Upper lobe of right lung (tissue), 1 donor: ENCODE measurements around the gene ZNF385A. TPM values are rescaled to one million over a fixed set of nuclear protein-coding genes. Genes with fewer than 3 reads are reported as not detected.

Experiments
- ATAC-seq: fragments of 200-7000 bp; cut with Tn5 transposase; one replicate; pipeline ENCODE4 v1.9.1; 2020; ENCODE audit warnings: mild to moderate bottlenecking, moderate library complexity
- DNase-seq: peaks from one replicate; pipeline ENCODE4 v3.0.0-alpha.2; 2020
- H3K27ac ChIP-seq: fragments of 200-600 bp; one replicate; pipeline ENCODE4 v1.8.0; 2022
- H3K27me3 ChIP-seq: fragments of 200-600 bp; one replicate; pipeline ENCODE4 v1.8.0; 2022; ENCODE audit warnings: mild to moderate bottlenecking
- H3K36me3 ChIP-seq: fragments of 200-600 bp; one replicate; pipeline ENCODE4 v1.8.0; 2022
- H3K4me1 ChIP-seq: fragments of 200-600 bp; one replicate; pipeline ENCODE4 v1.8.0; 2022
- H3K4me3 ChIP-seq: fragments of 200-600 bp; one replicate; pipeline ENCODE4 v1.8.0; 2022; ENCODE audit warnings: mild to moderate bottlenecking
- H3K9me3 ChIP-seq: fragments of 200-600 bp; one replicate; pipeline ENCODE4 v1.8.0; 2022
- intact Hi-C: fragments of 100-400 bp; cut with DNase I; formaldehyde crosslinking; loops from one replicate; pipeline ENCODE4 v1.11.0; 2022
- total RNA-seq: library from RNA; stranded (reverse); fragmentation: NEBNext Ultra II Directional; extraction: Animal tissue kit (Norgen Biotek cat#: 25700); gene quantifications from one replicate; pipeline ENCODE4 v1.2.1, GENCODE V29; 2021
- TF ChIP-seq, protein P1 (sequence below): fragments of 200-600 bp; IDR thresholded peaks from one replicate; pipeline ENCODE4 v1.8.0; 2022; ENCODE audit warnings: antibody characterized with exemption
- donor health status: DM: no; HTN: yes; CAD: no; lungs with severe emphysema.

Gene ZNF385A
- total RNA-seq, 1 donor from 2014 or later = 26.6 TPM

DNA sequence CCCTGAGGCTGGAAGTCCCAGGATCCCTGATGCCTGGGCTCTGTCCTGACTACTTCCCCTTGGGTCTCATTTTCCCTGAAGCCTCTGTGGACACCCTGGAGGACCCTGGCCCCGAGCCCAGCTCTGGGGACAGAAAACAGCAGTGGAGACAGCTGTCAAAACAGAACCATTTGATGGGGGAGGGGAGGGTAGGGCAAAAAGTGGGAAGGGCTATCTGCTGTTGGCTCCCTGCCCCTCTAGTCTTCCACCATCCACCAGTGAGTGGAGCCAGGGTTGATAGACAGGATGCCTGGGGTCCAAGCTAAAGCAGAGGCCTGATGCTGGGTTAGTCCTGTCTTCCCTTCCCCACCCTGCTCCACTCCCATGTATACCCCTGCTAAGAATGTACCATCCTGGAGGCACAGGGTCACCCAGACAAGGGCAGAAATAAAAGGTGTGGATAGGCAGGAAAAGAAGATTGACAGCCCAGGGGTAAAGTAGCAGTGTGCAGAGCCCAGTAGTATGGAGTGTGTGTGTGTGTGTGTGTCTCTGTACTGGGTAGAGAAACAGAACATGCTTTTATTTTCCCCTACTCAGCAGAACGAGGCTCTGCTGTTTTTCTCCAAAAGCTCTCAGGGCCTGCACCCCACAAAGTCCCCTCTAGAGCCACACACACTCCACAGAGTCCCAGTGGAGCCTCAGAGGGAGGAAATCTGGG, 9.8 kb downstream of the ZNF385A start:
- ATAC-seq (no peak), DNase-seq (no peak)
- TF ChIP-seq, protein P1, sequence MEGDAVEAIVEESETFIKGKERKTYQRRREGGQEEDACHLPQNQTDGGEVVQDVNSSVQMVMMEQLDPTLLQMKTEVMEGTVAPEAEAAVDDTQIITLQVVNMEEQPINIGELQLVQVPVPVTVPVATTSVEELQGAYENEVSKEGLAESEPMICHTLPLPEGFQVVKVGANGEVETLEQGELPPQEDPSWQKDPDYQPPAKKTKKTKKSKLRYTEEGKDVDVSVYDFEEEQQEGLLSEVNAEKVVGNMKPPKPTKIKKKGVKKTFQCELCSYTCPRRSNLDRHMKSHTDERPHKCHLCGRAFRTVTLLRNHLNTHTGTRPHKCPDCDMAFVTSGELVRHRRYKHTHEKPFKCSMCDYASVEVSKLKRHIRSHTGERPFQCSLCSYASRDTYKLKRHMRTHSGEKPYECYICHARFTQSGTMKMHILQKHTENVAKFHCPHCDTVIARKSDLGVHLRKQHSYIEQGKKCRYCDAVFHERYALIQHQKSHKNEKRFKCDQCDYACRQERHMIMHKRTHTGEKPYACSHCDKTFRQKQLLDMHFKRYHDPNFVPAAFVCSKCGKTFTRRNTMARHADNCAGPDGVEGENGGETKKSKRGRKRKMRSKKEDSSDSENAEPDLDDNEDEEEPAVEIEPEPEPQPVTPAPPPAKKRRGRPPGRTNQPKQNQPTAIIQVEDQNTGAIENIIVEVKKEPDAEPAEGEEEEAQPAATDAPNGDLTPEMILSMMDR = no peak
- Histone ChIP-seq H3K36me3 (peaks cover 4% of the 10 kb centered on the region), H3K4me1 (peaks cover 27% of the 10 kb centered on the region), H3K9me3 (no peaks in the 10 kb centered on the region), H3K27ac (no peak overlapping the region), H3K4me3 (no peak overlapping the region), H3K27me3 (no peaks in the 10 kb centered on the region)
- intact Hi-C loops = no loop called here

DNA sequence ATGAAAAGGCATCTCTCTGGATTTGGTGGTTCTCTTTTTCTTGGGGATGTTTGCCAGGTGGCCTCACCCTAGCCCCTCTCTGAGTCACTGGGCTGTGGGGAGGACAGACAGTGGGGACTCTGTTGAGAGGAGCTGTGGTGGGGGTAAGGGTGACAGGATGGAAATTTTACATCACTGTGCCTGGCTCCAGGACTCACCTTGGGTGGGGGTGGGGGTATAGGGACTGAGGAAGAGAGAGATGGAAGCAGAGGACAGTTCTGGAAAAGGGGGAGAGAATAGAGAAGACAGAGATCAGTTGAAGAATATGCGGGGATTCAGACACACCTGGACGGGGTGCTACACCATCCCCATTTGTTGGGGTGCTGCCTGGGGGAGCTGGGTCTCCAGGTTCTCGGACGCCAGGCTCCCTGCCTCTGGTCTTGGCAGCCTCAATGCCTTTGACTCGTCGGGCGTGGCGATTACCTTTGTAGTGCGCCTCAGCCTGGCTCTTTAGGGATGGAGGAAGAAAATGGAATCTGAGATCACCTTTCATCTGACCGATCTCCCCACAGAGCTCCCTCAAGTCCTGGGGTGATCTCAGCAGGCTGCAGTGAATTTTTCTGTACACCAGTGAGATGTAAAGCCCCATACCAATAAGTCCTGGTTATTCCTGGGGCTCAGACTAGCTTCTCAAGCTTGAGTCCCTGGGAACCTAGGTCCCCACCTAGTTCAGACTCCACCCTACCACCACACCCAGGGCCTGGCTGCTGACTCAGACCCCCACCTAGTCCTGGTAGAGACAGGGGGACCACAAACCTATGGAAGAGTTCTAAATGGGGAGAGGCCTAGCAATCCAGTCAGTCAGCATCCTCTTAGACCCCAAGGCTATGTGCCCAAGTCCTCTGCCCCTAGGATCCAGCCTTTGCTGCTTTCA, 10.6 kb downstream of the ZNF385A start:
- no peak overlapping the region for H3K27ac ChIP-seq
- no peak overlapping the region for H3K4me3 ChIP-seq
- DNase-seq (no peak), ATAC-seq (no peak)
- TF ChIP-seq, protein P1 = no peak
- H3K4me1 ChIP-seq = peaks cover 29% of the 10 kb centered on the region
- H3K36me3 ChIP-seq = peaks cover 4% of the 10 kb centered on the region
- no peaks in the 10 kb centered on the region for H3K27me3 ChIP-seq
- intact Hi-C loops = no loop called here
- no peaks in the 10 kb centered on the region for H3K9me3 ChIP-seq

DNA sequence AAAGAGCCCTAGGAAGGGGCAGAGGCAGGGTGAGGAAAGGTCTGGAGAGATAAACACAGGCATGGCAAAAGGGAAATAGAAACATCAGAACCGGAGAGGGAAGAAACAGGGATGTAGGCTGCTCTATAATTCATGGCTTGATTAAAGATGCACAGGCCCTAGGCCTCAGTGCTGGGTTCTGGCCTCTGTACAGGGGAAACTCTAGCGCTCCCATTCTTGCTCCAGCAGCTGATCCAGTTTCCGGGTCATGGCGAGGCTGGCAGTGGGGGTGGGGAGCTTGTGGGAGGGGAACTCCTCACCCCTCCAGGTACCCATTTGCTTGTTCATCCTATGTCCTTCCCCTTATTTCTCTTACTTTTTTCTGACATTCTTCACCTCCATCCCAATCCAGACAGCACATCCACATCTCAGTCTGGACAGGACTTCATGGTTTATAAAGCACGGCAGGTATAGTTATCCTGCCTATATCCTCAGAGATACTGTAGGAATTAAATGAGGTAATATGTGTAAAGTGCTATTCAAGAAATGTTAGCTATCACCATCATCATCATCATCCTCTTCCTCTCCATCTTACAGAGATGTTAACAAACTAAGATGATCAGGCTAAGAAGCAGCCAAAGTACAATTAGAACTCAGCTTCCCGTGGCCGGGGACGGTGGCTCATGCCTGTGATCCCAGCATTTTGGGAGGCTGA, 12.3 kb downstream of the ZNF385A start:
- ATAC-seq = no peak
- TF ChIP-seq, protein P1 = no peak
- no peaks in the 10 kb centered on the region for H3K27me3 ChIP-seq
- H3K36me3 ChIP-seq = peaks cover 4% of the 10 kb centered on the region
- H3K27ac ChIP-seq = peak overlapping the region; percentile 17
- no peak for DNase-seq
- peaks cover 35% of the 10 kb centered on the region for H3K4me1 ChIP-seq
- H3K9me3 ChIP-seq = no peaks in the 10 kb centered on the region
- intact Hi-C loops = no loop called here
- no peak overlapping the region for H3K4me3 ChIP-seq

DNA sequence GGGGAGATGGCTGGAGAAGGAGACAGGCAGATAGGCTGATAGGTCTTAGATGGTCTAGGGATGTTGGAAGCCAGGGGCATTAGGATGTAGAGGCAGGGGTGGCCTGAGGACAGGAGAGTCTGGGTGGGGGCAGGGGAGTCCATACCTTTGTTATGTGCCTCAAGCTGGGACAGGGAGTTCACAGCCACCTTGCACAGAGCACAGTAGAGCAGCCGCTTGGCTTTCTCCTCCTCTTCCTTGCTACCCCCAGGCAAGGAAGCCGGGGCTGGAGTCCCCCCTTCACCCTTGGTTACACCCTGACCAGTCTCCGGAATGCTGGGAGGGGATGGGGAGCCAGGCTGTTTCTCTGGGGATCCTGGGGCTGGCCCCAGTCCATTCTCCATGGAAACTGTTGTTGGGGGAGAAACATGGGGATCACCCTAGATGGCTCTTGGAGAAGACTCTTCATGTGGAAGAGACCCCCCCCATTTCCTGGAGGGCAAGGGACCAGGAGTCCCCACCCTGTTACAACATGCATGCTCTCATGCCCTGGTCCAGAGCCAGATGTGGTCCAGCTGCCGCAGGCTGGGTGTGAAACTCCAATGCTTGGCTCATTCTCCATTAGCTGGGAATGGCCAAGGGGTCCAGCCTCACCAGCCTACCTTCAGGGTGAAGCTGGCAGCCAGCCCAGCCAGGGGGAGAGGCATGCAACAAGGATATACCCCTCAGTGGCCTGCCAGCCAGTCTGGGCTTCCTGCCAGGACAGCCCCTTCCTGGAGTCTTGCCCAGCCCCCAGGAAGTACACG, 13.0 kb downstream of the ZNF385A start:
- peaks cover 4% of the 10 kb centered on the region for H3K36me3 ChIP-seq
- H3K4me1 ChIP-seq = peaks cover 35% of the 10 kb centered on the region
- intact Hi-C loops = no loop called here
- DNase-seq (no peak), ATAC-seq (no peak)
- no peaks in the 10 kb centered on the region for H3K9me3 ChIP-seq
- no peaks in the 10 kb centered on the region for H3K27me3 ChIP-seq
- H3K4me3 ChIP-seq = no peak overlapping the region
- H3K27ac ChIP-seq = peak overlapping the region; percentile 17
- TF ChIP-seq, protein P1 = no peak

DNA sequence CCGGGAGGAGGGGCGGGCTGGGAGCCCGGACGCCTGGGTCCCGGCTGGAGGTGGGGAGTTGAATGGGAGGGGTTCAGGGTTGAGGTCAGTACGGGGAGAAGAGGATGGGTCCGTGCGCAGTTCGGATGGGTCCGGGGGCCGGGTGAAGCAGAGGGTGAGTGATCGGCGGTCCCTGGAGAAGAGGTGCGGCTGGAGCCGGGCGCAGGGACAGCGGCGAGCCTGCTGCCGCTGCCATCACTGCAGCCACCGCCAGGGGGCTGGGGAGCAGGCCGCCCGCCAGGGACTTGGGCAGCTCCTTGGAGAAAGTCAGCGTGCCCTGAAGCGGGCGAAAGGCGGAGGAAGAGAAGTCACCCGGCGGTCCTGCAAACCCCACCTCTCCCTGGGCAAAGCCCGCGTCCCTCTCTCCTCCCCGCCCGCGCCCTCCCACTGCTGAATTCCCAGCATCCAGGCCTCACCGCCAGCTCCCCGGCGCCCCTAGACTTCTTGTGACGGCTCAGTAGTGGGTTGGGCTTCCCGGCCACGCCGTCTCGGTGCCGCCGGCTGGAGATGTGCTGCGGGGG, 14.3 kb downstream of the ZNF385A start:
- DNase-seq (peak; percentile 88), ATAC-seq (peak; percentile 88)
- Histone ChIP-seq H3K9me3 (no peaks in the 10 kb centered on the region), H3K4me3 (peak overlapping the region; percentile 30), H3K4me1 (peaks cover 35% of the 10 kb centered on the region), H3K27me3 (no peaks in the 10 kb centered on the region), H3K27ac (no peak overlapping the region), H3K36me3 (peaks cover 4% of the 10 kb centered on the region)
- intact Hi-C loops = no loop called here
- TF ChIP-seq, protein P1 = peak; percentile 88
